HTERT RPE-1 (cell line): ENCODE measurements around the gene VPS4B.
"Not testable (repeated sequence)": the region's sequence is repeated elsewhere in the genome, so short reads cannot be mapped to it uniquely, and the experiment has no call there.

Source experiments
- in situ Hi-C: fragments of 300-500 bp; cut with MboI; formaldehyde crosslinking; loops from 4 replicates; pipeline ENCODE4 v1.14.3; 2020; ENCODE audit warnings: low sequenced_read_pairs

The VPS4B gene

DNA sequence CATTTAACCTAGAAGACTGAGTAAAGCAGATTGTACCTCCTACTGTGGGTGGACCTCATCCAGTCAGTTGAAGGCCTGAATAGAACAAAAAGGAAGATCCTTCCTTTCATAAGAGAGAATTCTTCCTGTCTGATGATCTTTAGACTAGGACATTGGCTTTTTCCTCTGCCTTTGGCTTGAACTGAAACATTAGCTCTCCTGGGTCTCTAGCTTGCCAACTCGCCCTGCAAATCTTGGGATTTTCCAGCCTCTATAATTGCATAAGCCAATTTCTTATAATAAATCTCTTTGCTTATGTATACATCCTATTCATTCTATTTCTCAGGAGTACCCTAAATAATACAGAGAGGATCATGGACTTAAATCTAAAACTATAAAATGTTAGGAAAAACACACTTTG is 49.1 kb downstream of the VPS4B start:
- in situ Hi-C loops = no loop called here

DNA sequence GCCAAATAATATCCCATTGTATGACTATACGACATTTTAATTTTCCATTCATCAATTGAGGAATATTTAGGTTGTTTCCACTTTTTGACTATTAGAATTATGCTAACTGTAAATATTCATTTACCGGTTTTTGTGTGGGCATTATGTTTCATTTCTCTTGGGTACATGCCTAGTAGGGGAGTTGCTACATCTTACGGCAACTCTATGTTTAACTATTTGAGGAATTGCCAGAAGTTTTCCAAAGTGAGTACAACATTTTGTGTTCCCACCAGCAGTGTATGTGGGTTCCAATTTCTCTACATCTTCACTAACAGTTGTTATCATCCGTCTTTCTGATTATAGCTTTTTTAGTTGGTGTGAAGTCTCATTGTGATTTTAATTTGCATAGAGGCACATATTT is 53.7 kb downstream of the VPS4B start:
- in situ Hi-C loops = no loop called here

DNA sequence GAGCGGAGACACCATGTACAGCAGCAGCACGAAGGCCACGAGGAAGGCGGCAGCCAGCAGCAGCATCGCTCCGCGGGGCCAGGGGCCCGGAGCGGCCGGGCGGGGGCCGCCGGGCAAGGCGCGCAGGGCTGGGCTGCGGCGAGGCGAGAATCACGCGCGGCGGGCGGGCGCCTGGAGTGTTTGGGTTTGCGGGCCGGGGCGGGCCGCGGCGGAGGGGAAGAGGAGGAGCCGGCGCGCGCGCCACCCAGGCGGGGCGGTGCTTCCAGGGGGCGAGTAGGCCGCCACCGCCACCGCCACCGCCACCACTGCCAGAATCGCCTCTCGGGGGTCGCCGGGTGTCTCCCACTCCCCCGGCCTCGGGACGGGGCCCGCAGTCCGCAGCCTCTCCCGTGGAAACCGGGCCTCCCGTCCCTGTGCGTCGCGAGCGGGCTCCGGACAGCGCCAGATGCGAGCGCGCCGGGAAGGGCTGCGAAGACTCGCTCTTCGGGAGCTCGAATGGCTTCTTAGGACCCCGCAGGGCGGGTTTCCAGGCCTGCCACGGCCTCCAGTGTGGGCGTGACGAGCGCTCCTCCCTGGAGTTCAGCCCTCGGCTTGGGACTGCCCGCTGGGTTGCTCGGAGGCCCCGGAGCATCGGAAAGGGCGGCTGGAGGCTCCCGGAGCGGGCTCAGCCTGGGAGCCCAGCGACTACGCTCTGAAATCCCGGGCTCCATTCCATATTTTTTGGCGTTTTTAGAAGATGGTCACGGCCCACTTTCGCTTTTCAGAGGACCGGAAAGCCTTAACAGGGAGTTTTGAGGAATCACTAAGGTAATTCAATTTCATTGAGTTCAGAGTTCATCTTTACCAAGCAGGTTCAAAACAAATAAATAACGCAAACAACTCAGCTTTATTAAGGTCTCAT is 55.0 kb downstream of the VPS4B start, which contains the start of gene KDSR:
TSS of gene KDSR (minus strand) at position 154 of the 901 bp plus-strand sequence. CDS start at position 66, 88 bp downstream.
- in situ Hi-C loops = no loop called here

DNA sequence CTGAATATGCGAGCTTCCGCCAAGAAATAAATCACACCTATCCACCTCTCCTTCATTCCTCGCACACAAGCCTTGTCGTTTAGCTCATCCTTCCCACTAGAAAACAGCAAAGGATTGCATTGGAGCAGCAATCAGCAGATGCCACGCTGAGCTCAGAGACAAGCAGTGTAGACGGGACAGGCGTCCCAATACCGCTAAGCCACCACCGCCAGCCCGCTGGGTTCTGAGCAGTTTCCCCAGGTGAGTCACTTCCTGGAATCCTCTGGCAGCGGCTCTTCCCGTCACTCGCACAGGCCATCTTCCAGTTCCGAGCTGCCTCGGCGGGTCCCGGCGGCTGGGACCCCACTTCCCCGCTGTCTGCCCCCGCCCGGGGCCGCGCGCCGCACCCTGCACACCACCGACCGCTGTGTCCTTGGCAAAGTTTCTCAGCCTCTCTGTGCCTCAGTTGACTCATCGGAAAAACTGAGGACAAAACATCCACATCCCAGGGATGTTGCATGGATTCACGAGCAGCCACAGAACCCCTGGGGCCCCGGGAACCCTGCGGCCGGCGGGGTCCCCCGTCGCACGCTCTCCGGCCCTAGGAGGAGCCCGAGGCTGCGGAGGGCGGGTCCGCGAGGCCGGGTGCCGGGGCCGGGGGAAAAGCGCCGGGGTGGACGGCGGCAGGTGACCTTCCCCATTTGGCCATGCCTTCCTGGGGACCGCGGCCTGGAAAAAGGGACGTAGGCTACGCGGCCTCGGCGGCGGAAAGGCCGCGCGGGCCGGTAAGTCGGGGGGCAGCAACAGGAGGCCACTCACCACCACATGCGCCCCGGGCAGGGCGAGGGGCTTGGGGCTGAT is 55.8 kb downstream of the VPS4B start:
- in situ Hi-C loops = no loop called here

DNA sequence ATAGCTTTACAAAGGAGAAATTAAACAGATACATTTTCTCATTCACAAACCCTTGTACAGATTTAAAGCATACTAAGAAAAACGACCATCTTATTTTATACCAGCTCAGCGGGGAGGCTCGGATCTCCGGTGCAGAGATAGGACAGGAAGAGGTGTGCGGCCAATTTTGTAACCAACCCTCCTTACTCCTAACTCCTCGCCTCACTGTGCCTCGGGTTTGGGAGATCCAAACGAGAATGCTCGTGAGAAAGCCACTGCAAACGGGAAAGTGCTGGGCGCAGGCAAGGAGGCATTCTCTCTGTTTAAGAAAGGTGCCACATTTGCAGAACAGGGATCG is 56.4 kb downstream of the VPS4B start:
- in situ Hi-C loops = no loop called here

DNA sequence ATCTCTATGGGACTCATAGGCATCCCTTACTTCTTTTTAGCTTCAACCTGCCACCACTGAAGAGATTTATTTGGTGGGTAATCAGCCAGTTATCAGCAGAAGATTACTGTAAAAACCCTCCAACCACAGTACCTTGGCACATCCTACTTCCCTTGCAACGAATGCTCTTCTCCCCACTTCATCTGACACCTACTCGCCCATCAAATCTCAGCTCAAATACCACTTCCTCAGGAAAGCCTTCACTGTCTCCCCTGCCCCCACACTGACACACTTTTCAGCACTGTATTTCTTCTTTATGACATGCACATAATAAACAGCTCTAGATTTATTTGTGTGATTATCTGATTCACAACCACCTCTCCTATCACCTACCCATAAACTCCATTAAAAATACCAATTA is 58.3 kb downstream of the VPS4B start:
- in situ Hi-C loops = no loop called here

DNA sequence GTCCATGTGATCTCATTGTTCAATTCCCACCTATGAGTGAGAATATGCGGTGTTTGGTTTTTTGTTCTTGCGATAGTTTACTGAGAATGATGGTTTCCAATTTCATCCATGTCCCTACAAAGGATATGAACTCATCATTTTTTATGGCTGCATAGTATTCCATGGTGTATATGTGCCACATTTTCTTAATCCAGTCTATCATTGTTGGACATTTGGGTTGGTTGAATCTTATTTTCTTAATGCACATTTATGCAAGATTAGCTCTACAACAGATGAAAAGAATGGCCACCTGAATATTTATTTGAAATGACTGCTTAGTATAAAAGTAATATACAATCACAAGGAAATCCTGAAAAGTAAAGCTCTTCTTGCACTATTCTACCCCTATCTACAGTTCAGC is 58.9 kb downstream of the VPS4B start:
- in situ Hi-C loops = not testable (repeated sequence)

DNA sequence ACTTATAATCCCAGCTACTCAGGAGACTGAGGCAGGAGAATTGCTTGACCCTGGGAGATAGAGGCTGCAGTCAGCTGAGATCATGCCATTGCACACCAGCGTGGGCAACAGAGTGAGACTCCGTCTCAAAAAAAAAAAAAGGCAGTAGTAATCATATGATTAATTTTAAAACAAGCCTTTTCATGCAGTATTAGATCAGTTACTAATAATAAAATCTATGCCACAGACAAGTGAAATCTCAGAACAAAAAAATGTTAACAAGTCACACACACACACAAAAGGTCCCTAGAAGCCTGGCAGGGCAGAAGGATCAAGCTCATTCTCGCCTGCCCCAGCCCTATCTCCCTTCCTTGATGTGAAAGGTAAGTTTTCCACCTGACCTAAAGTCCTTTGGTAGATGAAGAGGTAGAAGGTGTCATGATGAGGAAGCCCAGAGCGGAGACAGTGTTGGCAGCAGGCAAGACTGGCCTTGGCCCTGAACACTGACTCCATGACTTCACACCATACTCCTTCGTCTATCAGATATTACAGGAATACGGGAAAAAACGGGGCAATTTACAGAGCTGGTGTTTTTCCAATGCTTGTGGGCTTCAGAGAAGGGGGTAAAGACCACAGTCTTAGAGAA is 65.9 kb downstream of the VPS4B start:
- in situ Hi-C loops = no loop called here

DNA sequence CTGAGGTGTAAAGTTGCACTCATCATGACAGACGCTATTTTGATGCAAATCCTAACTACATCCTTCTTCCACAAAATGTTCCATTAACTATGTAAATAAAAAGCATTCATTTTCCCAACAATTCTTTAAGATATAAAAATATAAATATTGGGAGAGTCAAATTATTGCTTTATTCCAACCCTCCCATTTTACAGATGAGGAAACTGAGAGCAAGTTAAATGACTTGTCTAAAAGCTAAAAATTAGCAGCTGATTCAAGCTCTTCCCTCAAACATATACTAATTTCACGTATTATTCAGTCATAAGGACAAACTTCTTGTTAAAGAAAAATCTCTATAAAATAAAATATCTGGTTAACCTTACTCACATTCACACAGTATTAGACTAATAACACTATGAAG is 72.0 kb downstream of the VPS4B start:
- in situ Hi-C loops = no loop called here

DNA sequence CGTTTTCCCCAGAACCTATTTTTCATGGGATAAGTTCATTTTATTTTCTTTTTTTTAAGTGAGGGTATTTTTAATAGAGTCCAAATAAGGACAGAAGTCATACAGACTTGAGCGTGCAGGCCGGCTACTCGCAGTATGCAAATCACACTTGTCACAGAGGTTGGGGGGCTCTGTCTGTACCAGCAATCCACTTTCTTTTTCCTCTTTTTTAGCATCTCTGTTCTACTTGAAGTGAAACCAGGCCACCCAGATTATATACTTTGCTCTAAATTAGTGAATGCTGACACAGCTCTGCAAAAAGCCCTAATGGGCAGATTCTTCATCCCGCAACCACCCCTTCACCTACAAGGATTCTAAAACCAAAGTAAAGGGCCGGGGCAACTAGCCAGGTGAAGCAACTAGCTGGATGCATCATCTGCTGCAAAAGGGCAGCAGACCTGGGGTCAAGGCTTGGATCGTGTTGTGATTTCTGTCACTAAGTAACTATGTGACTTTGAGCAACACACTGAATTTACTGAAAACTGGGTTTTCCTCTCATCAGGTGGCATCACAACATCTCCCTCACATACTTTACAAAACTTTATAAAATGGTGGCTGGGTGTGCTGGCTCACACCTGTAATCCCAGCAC is 73.7 kb downstream of the VPS4B start:
- in situ Hi-C loops = no loop called here

DNA sequence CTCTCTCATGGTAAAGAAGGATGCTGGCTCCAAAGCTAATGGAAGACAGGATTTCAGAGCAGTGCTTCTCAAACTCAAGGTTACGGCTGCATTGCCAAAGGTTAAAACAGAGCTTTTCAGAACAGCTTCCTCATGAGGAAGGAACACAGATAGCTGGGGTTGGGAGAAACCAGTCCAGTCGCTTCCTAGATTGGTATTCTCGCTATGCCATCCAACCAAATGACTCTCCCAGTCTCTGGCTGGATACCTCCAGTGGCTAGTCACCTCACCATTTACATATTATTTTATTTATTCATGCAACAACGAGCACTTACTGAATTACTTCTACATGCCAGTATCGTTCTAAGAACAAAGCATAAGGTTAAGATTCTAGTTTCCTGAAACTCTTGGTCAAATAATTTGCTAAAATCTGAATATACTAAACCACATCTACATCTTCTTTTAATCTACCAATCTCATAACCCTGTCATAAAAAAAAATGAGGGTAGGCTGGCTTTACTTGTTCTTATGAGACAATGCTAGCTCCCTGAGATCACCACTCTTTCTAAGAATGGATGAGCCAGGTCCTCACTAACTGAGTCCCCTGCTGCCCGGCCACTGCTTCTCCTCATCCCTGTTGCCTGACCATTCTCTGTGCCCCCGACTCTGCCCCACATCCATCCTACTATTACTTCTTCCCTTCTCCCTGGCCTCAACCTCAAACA is 75.6 kb downstream of the VPS4B start:
- in situ Hi-C loops = no loop called here

DNA sequence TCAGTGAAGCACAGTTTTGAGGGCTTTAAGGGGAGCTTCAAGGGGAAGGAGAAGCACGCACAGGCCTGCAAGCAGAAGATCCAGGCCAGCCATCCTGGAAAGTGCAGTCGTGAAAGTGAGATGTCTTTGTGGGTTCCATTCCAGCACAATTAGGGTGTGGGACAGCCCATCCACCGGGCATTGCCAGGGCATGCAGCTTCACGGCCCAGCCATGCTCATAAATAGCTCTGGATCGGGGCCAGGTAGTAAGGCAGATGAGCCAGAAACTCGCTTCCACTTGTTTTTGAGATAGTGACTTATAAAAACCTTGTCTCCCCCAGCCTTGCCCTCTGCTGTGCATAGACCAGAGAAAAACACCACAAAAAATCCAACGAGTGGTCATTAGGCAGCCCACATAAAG is 76.2 kb downstream of the VPS4B start:
- in situ Hi-C loops = no loop called here

DNA sequence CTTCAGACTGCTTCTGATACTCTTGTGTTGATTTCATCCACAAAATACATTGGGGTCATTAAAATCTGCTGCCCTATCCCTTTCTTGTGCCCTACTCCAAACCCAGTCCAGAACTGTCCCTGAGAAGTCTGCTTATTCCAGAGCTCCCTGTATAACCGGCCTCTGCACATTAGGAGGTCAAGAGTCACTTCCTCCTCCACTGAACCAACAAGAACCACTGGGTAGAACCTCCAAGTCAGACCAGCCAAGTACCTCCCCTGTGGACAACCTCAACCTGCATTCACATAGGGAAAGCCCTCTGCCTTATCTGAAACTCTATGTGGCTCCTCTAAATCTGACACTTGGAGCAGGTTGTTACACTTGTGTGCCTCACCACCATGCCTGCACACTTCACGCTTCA is 77.4 kb downstream of the VPS4B start:
- in situ Hi-C loops = no loop called here

DNA sequence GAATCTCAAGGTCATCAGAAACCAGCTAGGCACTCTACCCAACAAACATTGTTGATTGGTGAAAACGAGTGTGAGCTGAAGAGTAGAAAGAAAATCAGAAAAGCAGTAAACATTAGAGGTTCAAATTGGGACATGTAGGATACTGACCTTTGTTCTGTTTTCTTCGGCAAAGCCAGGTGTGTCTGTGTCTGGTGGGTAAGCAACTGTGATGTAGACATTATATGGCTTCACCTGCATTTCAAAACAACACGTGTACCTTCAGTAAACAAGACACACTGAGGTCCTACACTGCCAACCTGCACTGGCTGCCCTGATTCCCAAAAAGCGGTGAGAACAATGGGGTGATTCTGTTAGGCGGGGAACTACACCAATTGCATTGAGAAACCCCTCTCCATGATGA is 78.0 kb downstream of the VPS4B start:
- in situ Hi-C loops = no loop called here

DNA sequence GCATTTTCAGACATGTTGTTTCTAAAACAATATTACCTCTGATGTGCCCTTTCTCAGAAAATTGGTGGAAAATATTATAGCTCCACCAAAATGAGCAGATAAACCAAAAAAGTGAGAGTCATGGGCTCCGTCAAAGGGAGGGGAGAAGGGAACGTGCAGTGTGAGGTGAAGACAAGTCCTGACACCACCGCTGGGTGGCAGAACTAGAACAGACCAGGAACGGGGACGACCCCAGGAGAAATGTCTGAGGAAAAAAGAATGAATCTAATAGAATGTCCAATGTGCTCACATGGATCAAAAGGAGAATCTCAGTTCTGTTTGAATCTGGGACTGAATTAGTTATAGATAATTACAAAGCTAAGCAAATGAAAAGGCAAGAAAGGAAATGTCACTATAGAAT is 80.1 kb downstream of the VPS4B start:
- in situ Hi-C loops = no loop called here

DNA sequence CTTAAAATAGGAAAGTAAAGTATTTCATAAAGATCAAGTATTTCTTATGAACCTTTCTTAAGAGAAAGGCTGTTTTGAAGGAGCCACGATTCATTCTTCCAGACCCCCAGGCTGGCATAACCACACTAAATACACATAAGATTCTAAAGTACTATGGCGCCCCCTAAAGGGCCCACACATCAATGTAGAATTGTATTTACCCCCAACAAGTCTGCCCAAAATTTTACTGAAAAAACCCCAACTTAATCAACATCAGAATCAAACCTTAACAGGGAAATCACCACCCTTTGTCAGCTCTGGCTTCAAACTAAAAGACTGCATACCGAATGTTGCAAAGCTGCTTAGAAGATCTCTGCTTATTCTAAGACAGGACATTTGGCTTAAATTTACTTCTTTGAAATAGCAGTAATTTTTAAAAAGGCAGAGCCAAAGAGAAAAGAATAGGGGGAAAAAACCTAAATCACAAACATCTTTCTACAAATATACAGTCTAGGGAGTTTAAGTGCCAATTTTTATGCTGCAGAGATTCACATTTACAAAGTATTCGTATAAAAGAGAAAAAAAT is 82.3 kb downstream of the VPS4B start:
- in situ Hi-C loops = no loop called here
